Measurements from ENCODE around the gene POLE3.
"Not testable (repeated sequence)": the region's sequence is repeated elsewhere in the genome, so short reads cannot be mapped to it uniquely, and the experiment has no call there.

POLE3 gene

DNA sequence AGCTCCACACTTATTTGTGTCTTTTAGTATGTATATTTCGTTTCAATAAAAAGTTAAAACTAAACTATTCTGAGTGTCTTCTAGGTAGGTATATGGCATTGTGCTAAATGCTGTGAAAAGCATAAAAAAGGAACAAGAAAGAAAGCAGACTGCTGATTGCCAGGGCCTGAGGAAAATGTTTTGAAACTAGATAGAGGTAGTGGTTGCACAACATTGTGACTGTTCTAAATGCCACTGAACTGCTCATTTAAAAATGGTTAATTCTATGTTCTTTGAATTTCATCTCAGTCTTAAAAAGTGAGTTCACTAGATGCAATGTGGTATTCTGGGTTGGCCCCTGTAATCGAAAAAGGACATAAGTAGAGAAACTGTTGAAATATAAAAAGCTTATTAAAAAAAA lies 6.8 kb downstream of the POLE3 start:
- no peak for DNase-seq (ENCODE audit: low read depth)

DNA sequence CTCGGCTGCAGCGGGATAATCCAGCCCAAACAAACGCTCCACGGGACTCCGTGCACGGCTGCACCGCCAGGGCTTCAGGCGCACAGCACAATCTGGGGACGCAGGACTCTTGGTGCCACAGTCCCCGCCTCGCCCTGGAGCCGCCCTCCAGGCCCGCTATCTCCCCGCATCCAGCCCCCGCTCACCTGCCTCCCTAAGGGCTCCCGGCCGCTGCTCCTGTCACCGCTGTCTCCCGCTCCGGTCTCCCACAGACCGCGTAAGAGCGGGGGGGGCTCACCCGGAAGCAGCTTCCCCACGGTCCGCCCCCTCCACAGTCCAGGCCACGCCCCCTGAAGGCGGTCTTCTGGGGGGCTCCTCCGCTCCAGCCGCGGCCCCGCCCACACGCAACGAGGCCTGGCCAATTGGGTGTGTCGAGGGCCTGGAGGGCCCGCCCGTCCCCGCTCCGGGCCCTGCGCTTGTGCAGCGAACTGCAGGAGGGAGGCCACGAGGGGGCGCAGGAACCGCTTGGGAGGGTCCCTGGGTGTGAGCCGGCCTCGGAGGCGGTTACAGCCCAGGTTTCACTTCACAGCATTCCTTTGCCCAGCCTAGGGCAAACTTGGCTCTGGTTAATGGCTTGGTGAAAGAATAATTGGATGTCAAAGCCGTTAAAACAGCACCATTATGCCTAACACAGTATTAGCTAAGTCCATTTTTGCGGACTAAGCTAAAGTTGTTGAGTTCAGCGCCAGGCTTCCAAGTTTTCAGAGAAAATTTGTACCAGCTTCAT lies 9.3 kb downstream of the POLE3 start, which contains the start of gene ALAD:
ALAD (minus strand) TSS at position 258 of the 766 bp plus-strand sequence. CDS start 7,725 bp downstream, outside the sequence.
- peak; percentile 85 for DNase-seq (ENCODE audit: low read depth)

DNA sequence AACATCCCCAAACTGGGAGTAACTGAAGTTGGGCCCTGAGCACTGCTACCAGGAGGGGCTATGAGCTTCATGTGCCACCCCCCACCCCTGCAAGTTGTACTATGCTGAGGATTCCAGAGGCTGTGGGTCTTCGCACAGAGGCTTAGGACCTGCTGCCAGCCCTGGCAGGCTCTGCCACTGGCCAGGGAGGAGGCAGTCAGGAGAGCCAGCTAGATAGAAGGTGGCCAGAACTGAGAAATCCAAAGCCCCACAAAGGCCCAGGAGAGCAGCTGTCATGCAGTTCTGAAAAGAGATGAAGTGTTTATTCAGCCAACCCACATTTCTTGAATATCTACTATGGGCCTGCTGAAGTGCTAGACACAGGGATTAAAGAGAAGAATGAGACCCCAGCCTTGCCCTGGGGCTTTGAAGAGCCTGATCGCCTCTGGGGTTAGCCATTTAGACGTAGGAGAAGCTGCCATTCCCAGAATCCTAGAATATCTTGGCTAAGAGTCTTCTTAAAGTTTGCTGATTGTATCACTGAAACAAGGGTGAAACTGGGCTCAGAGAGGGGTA lies 10.8 kb downstream of the POLE3 start:
- no peak for DNase-seq (ENCODE audit: low read depth)

DNA sequence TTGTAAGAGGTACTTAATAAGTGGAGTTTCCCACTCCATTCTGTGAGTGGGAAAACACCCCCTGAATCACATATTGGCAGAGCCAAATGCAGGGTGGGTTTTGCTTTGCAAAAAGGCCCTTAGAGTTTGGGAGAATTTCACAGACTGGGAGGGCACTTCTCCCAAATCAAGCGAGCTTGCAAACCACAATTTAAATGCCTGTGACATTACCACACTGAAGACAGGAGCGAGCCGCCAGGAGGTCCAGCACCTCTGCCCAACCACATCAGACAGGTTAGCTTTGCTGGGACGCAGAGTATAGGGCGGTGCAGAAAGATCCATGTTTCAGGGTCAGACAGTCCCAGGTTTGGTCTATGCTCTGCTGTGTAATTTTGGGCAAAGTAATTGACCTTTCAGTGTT lies 11.7 kb downstream of the POLE3 start:
- DNase-seq (ENCODE audit: low read depth), result no peak

DNA sequence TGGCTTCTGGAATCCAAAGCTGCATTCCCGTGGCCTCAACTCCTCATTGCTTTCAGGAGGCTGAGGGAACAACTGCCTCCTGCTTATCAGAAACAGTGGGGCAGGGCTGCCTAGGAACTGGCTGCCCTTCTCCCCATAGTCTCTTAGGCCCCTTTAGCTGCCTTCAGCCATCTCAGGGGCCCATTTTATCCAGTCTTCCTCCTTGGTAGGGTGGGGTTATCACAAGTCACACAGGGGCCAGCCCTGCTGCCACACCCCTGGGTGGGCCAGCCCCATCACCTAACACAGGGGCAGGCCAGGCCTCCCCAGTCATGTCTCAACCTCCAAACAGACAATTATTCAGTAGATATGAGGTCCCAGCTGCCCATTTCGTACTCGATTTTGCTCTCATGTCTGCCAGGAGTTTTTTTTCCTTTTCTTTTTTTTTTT lies 13.3 kb downstream of the POLE3 start:
- no peak for DNase-seq (ENCODE audit: low read depth)

DNA sequence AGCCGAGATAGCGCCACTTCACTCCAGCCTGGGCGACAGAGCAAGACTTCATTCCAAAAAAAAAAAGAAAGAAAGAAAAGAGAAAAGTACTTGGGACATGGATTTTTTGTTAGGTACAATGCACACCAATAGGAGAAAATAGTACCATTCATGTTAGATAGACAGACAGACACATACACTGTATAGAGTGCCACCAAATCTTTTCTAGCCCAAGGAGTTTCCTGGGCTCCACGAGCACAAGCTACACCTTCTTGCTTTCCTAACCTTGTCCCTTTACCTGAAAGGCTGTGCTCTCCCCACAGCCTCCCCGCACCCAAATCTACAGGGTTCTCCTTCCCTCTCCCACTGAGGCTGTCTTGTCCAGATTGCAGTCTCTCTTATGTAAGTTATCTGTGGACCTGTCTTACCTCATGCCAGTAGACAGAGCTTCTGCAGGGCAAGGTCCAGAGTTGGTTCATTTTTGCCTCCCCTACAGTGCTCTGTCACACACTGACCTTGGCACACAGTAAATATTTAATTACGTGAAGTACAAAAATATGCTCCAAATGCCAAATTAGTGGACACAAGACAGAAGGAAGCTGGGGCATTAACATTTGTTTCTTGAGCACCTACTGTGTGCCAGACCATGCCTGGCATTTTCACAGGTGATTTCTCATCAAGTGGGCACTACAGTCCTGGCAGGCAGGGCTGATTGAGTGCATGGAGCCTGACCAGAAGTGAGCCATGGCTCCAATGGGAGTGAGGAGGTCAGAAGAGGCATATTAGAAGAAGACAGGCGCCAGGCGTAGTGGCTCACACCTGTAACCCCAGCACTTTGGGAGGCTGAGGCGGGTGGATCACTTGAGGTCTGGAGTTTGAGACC lies 15.2 kb downstream of the POLE3 start:
- DNase-seq (ENCODE audit: low read depth), result no peak

DNA sequence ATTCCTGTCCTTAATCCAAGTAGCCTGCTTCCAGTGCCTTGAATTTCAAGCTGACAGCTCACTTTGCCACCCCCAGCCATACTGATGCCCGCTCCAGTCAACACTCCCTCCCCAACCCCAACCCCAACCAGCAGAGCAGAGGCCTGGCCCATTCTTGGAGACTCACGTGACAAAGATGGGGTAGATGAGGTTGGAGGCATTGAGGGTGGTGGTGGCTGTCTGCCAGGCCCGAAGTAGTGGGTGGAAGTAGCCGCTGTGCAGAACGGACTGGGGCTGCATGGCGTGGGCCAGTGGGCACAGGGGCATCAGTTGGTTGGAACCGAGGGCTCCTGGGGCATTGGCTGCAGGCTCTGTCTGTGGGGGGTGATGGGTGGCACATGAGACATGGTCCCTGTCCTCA lies 17.2 kb downstream of the POLE3 start:
- no peak for DNase-seq (ENCODE audit: low read depth)

DNA sequence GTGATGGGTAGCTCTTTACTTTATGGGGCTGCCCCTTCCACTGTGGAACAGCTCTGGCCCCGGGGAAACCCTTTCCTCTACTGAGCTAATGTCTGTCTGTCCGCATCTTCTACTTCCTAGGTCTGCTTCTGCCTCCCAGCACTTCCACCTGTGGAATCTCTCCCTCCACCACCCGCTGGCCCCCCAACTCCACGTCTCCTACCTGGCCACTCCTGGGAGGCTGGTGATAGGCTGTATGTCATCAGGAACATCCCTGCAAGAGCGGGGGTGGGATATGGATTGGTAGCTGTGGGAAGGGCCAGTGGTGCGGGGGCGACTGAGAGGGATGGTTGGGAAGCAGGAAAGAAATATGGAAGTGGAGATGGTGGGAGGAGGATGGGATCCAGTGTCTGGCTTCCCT lies 18.6 kb downstream of the POLE3 start:
- DNase-seq (ENCODE audit: low read depth), result no peak

DNA sequence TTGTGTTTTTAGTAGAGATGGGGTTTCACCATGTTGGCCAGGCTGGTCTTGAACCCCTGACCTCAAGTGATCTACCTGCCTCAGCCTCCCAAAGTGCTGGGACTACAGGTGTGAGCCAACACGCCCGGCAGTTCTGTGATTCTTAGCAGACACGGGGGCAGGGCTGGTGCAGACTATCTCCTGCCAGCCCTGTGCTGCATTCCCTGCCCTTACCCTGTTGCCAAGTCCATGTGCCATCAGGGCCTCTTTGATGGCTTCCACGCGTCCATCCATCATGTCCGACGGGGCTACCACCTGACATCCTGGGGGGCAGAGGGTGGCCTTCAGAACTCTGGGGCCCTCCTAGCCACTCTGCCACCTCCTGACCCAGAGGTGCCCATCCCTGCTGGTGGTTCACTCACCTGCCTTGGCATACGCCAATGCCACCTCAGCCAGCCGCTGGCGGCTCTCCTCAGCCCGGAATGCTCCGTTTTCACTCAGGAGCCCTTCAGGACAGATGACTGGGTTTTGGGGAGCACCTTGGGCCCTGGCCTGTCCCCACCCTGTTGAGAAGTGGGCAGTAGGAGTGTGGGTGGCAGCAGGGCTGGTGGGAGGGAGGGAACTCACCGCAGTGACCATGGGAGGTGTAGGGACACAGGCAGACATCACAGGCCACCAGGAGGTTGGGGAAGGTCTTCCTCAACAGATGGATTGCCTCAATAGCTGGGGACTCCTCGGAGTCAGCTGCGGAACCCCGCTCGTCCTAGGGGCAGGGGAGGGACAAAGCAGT lies 20.1 kb downstream of the POLE3 start:
- DNase-seq (ENCODE audit: low read depth), result no peak

DNA sequence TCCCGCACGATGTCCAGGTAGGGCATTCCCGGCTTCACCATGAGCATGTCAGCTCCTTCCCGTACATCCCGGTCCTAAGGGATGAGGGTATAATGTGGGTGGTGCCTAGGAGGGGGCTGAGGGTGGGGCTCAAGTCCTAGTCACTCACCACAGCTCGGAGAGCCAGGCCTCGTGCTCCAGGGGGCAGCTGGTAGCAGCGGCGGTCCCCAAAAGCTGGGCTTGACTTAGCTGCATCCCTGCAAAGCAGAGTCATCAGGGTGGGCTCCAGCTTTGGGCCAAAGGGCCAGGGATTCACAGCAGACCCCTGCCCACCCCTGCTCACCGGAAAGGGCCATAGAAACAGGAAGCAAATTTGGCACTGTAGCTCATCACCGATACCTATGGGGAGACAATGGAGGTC lies 21.0 kb downstream of the POLE3 start:
- DNase-seq (ENCODE audit: low read depth), result no peak

DNA sequence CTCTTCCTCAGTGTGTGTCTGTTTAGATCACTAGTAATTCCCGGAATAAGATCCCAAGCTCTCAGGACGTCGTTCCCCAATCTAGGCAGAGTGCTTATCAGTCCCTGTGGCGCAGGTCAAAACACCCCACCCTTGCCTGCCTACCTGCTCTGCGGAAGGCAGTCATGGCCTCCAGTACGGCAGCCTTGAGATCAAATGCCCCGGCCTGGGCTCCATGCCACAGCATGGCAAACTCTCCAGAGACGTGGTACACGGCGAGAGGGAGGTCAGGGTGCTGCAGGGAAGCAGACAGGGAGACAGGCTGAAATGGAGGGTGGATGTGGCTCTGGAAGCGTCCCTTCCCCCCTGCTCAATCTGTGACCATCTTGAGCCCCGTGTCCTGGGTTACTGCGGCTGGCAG lies 21.6 kb downstream of the POLE3 start:
- no peak for DNase-seq (ENCODE audit: low read depth)

DNA sequence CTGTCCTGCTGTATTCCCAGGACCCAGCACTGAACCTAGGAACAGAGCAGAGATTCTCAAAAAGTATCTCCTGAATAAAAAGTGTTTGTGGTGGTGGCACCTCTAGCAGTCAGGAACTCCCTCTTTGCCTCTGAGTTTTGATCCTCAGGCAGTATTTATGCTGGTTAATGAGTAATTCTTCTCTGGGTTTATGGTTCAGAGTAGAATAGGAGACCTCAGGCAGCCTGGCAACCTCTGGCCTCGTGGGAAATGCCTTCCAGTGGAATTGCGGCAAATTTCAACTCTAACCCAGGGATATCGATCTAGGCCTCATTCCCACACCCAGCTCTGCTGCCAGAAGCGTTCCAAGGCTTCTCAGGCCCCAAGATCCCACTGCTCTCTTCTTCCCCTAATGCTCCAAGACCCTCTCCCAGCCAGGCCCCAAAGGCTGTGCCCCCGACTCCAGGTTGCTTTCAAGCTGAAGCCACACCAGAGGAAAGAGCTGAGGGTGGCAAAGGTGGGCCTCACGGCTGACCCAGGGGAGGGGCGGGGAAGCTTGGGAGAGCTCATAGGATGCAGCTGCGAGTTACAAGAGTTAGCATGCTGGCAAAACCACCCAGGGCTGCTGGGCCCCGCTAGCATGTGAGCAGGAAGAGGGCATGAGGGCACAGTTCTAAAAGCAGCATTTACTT lies 22.8 kb downstream of the POLE3 start:
- DNase-seq (ENCODE audit: low read depth), result no peak

DNA sequence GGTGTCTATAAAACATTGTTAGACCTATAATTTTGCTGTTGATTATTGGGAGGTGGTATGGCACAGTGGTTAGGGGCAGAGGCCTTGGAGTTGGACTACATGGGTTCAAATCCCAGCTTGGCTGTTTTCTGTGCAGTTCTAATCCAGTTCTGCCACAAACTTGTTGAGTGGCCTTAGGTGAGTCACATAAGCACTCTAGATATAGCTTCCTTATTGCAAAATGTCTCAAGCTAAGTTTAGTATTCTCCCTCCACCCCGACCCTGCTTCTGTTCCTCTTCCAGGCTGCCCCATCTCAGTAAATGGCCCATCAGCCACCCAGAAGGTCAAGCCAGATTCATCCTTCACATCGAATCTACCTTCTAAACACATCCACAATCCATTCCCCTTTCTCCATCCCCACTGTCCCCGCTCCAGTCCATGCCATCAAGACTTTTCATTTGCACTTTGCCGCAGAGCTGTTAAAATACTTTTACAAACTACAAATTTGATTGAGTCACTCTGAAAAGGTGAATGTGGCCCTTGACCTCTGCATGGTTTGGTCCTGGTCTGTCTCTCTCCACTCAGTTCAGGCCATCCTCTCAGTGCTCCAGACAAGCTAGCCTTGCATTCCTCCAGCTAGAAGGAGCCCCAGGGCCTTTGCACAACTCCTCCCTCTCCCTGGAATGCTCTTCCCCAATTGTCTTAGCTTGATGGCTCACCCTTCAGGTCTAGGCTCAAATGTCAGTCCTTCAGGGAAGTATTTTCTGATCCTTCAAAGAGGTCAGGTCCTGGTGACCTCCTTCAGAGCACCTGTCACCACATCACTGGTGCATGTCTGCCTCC lies 23.7 kb downstream of the POLE3 start:
- no peak for DNase-seq (ENCODE audit: low read depth)

DNA sequence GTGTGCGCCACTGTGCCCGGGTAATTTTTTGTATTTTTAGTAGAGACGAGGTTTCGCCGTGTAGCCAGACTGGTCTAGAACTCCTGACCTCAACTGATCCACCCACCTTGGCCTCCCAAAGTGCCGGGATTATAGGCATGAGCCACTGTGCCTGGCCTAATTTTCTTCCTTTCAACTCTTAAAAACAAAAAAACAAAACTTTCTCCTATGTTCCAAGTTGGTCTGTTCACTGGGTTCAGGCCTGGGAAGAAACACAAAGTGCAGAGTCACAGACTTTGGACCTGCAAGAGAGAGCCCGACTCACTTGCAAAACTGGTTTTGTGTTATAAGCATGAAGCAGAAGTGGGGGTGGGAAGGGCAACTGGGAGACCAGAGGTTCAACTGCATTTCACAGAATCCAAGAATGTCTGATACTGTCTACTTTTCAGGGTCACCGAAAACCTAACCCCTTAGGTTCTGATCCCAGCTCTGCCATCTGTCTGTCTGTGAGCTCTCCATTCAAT lies 28.5 kb downstream of the POLE3 start:
- no peak for DNase-seq (ENCODE audit: low read depth)

DNA sequence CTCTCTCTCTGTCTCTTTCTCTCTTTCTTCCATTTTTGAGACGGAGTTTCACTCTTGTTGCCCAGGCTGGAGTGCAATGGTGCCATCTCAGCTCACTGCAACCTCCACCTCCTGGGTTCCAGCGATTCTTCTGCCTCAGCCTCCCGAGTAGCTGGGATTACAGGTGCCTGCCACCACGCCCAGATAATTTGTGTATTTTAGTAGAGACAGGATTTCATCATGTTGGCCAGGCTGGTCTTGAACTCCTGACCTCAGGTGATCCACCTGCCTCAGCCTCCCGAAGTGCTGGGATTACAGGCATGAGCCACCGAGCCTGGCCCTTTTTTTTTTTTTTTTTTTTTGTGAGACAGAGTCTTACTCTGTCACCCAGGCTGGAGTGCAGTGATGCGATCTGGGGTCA lies 29.0 kb downstream of the POLE3 start:
- DNase-seq (ENCODE audit: low read depth), result not testable (repeated sequence)

DNA sequence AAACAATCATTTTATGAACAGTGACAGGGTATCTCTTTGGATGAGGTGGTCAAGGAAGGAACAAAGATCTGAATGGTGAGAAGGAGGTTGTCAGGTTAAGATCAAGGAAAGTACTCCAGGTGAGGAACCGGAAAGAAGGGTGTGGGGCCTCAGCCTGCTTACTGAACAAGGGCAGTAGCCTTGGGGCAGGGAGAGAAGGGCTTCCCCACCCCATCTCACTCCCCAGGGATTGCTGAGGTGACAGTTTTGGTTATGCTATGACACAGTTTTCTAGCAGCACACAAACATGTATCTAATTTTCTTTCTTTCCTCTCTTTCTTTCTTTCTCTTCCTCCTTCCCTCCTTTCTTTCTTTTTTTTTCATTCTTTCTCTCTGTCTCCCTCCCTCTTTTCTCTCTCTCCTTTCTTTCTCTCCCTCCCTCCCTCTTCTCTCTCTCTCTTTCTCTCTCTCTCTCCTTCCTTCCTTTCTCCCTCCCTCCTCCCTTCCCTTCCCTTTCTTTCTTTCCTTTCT lies 29.6 kb downstream of the POLE3 start:
- DNase-seq (ENCODE audit: low read depth), result no peak

DNA sequence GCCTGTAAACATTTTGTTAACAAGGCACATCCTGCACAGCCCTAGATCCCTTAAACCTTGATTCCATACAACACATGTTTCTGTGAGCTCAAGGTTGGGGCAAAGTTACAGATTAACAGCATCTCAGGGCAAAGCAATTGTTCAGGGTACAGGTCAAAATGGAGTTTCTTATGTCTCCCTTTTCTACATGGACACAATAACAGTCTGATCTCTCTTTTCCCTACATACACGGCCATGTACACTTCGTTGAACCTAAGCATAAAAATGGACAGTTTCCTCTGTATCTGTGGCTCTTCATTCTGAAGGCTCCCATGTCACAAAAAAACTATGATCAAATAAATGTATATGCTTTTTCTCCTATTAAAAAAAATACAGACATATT lies 30.7 kb downstream of the POLE3 start:
- DNase-seq (ENCODE audit: low read depth), result not testable (repeated sequence)

DNA sequence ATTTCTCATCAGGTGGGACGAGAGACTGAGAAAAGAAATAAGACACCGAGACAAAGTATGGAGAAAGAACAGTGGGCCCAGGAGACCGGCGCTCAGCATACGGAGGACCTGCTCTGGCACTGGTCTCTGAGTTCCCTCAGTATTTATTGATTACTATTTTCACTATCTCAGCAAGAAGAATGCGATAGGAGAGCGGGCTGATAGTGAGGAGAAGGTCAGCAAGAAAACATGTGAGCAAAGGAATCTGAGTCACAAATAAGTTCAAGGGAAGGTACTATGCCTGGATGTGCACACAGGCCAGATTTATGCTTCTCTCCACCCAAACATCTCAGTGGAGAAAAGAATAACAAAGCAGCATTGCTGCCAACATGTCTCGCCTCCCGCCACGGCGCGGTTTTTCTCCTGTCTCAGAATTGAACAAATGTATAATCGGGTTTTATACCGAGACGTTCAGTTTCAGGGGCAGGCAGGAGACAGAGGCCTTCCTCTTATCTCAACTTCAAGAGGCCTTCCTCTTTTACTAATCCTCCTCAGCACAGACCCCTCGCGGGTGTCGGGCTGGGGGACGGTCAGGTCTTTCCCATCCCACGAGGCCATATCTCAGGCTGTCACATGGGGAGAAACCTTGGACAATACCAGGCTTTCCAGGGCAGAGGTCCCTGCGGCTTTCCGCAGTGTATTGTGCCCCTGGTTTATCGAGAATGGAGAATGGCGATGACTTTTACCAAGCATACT lies 31.2 kb downstream of the POLE3 start:
- DNase-seq (ENCODE audit: low read depth), result not testable (repeated sequence)
